Measurements from ENCODE around the gene PIM2. TPM values are rescaled to one million over a fixed set of nuclear protein-coding genes. Genes with fewer than 3 reads are reported as not detected.

Gene PIM2
- total and polyA plus RNA-seq, 2 of the 13 experiments (the other 11 are each of a cell fraction or from before 2014, with no cell fraction given), result 14.4 to 15.8 TPM

DNA sequence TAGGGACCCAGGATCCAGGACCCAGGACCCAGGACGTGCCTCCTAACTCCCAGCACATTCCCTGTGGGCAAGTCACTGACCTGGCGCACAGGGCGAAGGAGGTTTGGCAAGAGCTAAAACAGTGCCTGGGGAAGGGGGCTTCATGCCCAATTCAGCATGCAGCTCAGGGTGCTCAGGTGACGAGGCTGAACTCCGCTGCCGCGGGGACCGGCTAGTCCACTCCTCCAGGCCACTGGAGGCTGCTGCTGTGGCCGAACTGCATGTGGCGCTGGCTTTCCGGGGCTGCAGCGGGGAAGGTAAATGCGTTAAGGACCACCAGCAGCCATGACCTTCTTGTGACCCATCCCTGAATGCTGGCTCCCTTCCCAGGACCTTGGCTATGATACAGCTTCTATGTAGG is 4.9 kb upstream of the PIM2 start:
- in situ Hi-C loops (cut with HindIII; ENCODE audit: extremely low pct_ligation_motif_present, low pct_unique_long_range_greater_than_20kb), result no loop called here
- POLR2A ChIA-PET, result no interaction called here
- peaks cover 5 to 19% of the 10 kb centered on the region in 2 experiments; a peak in 4 of 5 replicates for H3K36me3 ChIP-seq (replicated peaks in 1 of 2; ENCODE audit: control insufficient read depth in 1 of 2, insufficient read depth in 2 of 2, low read length in 2 of 2)

GRCh38 chrX:48920718-48921104 is 1.9 kb upstream of the PIM2 start:
- CTCF ChIA-PET (ENCODE audit: low intra/inter-chr PET ratio, low total read pairs), result no interaction called here
- in situ Hi-C loops (cut with HindIII; ENCODE audit: extremely low pct_ligation_motif_present, low pct_unique_long_range_greater_than_20kb), result no loop called here
- intact Hi-C loops (cut with micrococcal nuclease; ENCODE audit: unreplicated experiment), result no loop called here
- TF ChIP-seq, protein P1, sequence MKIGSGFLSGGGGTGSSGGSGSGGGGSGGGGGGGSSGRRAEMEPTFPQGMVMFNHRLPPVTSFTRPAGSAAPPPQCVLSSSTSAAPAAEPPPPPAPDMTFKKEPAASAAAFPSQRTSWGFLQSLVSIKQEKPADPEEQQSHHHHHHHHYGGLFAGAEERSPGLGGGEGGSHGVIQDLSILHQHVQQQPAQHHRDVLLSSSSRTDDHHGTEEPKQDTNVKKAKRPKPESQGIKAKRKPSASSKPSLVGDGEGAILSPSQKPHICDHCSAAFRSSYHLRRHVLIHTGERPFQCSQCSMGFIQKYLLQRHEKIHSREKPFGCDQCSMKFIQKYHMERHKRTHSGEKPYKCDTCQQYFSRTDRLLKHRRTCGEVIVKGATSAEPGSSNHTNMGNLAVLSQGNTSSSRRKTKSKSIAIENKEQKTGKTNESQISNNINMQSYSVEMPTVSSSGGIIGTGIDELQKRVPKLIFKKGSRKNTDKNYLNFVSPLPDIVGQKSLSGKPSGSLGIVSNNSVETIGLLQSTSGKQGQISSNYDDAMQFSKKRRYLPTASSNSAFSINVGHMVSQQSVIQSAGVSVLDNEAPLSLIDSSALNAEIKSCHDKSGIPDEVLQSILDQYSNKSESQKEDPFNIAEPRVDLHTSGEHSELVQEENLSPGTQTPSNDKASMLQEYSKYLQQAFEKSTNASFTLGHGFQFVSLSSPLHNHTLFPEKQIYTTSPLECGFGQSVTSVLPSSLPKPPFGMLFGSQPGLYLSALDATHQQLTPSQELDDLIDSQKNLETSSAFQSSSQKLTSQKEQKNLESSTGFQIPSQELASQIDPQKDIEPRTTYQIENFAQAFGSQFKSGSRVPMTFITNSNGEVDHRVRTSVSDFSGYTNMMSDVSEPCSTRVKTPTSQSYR (CRISPR knock-in tag; IDR thresholded peaks at IDR 0.05; ENCODE audit: borderline replicate concordance), result no peak
- TF ChIP-seq HNF4G (IDR thresholded peaks at IDR 0.05; ENCODE audit: borderline replicate concordance, low read depth, low read length) (no peak), HNF4G (CRISPR knock-in tag; IDR thresholded peaks at IDR 0.05; ENCODE audit: borderline replicate concordance, low read depth) (no peak)
- Histone ChIP-seq H2AFZ (ENCODE audit: low read length) (no peak overlapping the region), H3K9ac (ENCODE audit: insufficient read depth, low read depth, low read length) (no peak overlapping the region), H3K79me2 (ENCODE audit: insufficient read depth, low read length) (peaks cover 13% of the 10 kb centered on the region), H4K20me1 (ENCODE audit: insufficient read depth, low read length) (no peaks in the 10 kb centered on the region), H3K4me2 (ENCODE audit: low read depth, low read length) (no peak overlapping the region), H3K36me3 (replicated peaks in 1 of 2; ENCODE audit: control insufficient read depth in 1 of 2, insufficient read depth in 2 of 2, low read length in 2 of 2) (peaks cover 4 to 12% of the 10 kb centered on the region in 2 experiments; a peak in 4 of 5 replicates), H3K27ac (ENCODE audit: extremely low read length, insufficient read depth, low read length) (no peak overlapping the region), H3K4me3 (replicated peaks in 1 of 3; ENCODE audit: insufficient read depth in 1 of 3, low read depth in 2 of 3, low read length in 3 of 3) (no peak overlapping the region), H3K9me3 (ENCODE audit: low read length) (no peaks in the 10 kb centered on the region), H3K27me3 (ENCODE audit: control insufficient read depth in 1 of 2, insufficient read depth in 2 of 2, low read length in 2 of 2) (no peaks in the 10 kb centered on the region), H3K4me1 (ENCODE audit: insufficient read depth, low read length) (peaks cover 28% of the 10 kb centered on the region)
- 98% methylated on average over 4 of the region's 4 CpGs for WGBS (ENCODE audit: low lambda C conversion rate)
- DNase-seq (ENCODE audit: low spot score) (no peak), ATAC-seq (no peak), FAIRE-seq (no peak)
- POLR2A ChIA-PET, result interaction anchor here (0.5 kb wide), 1 partner anchor 79 kb away, joined by 3 read pairs; no protein-coding TSS in a partner anchor
- no TSS peak for BruUV-seq (replicated peaks)

More for the DNA sequence above, 4.9 kb upstream of the PIM2 start:
- H4K20me1 ChIP-seq (ENCODE audit: insufficient read depth, low read length), result no peaks in the 10 kb centered on the region
- FAIRE-seq, result no peak
- BruUV-seq (replicated peaks), result no TSS peak
- no peak overlapping the region for H2AFZ ChIP-seq (ENCODE audit: low read length)
- no peak overlapping the region for H3K4me2 ChIP-seq (ENCODE audit: low read depth, low read length)
- DNase-seq (ENCODE audit: low spot score), result no peak
- ATAC-seq, result no peak
- H3K27me3 ChIP-seq (ENCODE audit: control insufficient read depth in 1 of 2, insufficient read depth in 2 of 2, low read length in 2 of 2), result no peaks in the 10 kb centered on the region
- no peaks in the 10 kb centered on the region for H3K9me3 ChIP-seq (ENCODE audit: low read length)
- H3K4me3 ChIP-seq (replicated peaks in 1 of 3; ENCODE audit: insufficient read depth in 1 of 3, low read depth in 2 of 3, low read length in 3 of 3), result no peak overlapping the region
- H3K9ac ChIP-seq (ENCODE audit: insufficient read depth, low read depth, low read length), result no peak overlapping the region
- CTCF ChIA-PET (ENCODE audit: low intra/inter-chr PET ratio, low total read pairs), result no interaction called here
- intact Hi-C loops (cut with micrococcal nuclease; ENCODE audit: unreplicated experiment), result no loop called here
- peaks cover 9% of the 10 kb centered on the region for H3K4me1 ChIP-seq (ENCODE audit: insufficient read depth, low read length)
- no peak overlapping the region for H3K27ac ChIP-seq (ENCODE audit: extremely low read length, insufficient read depth, low read length)
- TF ChIP-seq KLF15 (CRISPR knock-in tag; IDR thresholded peaks at IDR 0.05; ENCODE audit: borderline replicate concordance) (no peak), ZNF513 (CRISPR knock-in tag; conservative IDR thresholded peaks at IDR 0.05) (no peak), ZNF180 (CRISPR knock-in tag; IDR thresholded peaks at IDR 0.05; ENCODE audit: borderline replicate concordance, low read depth) (no peak)
- no peaks in the 10 kb centered on the region for H3K79me2 ChIP-seq (ENCODE audit: insufficient read depth, low read length)
- WGBS (ENCODE audit: low lambda C conversion rate), result 100% methylated on average over 1 of the region's 13 CpGs

All from HepG2 (cell line).